Measurements from ENCODE around the gene LAMTOR3. TPM values are rescaled to one million over a fixed set of nuclear protein-coding genes. Genes with fewer than 3 reads are reported as not detected.

The LAMTOR3 gene
- polyA plus RNA-seq, 1 of the 3 experiments (the other 2 are of a cell fraction), result 20.8 TPM

- TF ChIP-seq IRF3 (IDR thresholded peaks at IDR 0.05; ENCODE audit: low read depth, low read length), result no peak
Observed at GRCh38 chr4:99893839-99894160, 427 bp downstream of the LAMTOR3 start (continued).

GRCh38 chr4:99893029-99893428 lies 1.2 kb downstream of the LAMTOR3 start:
- WGBS (ENCODE audit: low lambda C conversion rate), result 88% methylated on average over 8 of the region's 8 CpGs
- POLR2A ChIA-PET, result interaction anchor here (1.7 kb wide), 1 partner anchor 48 kb away, joined by 4 read pairs; no protein-coding TSS in a partner anchor
- H3K27ac ChIP-seq (ENCODE audit: low read depth in 2 of 2, low read length in 1 of 2), result no peak overlapping the region

More at GRCh38 chr4:99893029-99893428, 1.2 kb downstream of the LAMTOR3 start:
- Histone ChIP-seq H3K27me3 (ENCODE audit: insufficient read depth) (no peaks in the 10 kb centered on the region), H4K20me1 (ENCODE audit: insufficient read depth) (no peaks in the 10 kb centered on the region), H3K4me1 (ENCODE audit: control insufficient read depth in 1 of 2, insufficient read depth in 2 of 2, low read depth in 1 of 2, low read length in 1 of 2) (no peaks in the 10 kb centered on the region; a peak in 2 of 4 replicates), H3K9me3 (no peaks in the 10 kb centered on the region), H2AFZ (ENCODE audit: low read depth) (peak overlapping the region; percentile 93; the same call in 1 of the 2 replicates), H3K9ac (peak overlapping the region; percentile 89), H3F3A (replicated peaks; ENCODE audit: insufficient read depth) (peaks cover 20% of the 10 kb centered on the region), H3K79me2 (ENCODE audit: insufficient read depth) (peaks cover 60% of the 10 kb centered on the region), H3K4me2 (peak overlapping the region; percentile 92), H3K9me2 (no peaks in the 10 kb centered on the region), H3K36me3 (replicated peaks in 1 of 2; ENCODE audit: control insufficient read depth in 1 of 2, insufficient read depth in 2 of 2, low read length in 1 of 2) (peaks cover 26 to 36% of the 10 kb centered on the region in 2 experiments), H3K4me3 (ENCODE audit: low read depth in 2 of 2, low read length in 1 of 2) (peak overlapping the region; percentile 95 to 98; a peak in 3 of 4 replicates)
- no peak for DNase-seq
- TF ChIP-seq JUND (IDR thresholded peaks at IDR 0.05) (no peak), RFX5 (IDR thresholded peaks at IDR 0.05; ENCODE audit: low read length) (no peak), EZH2phosphoT487 (IDR thresholded peaks at IDR 0.05; ENCODE audit: borderline replicate concordance, low read depth) (no peak), MEF2A (IDR thresholded peaks at IDR 0.05; ENCODE audit: borderline replicate concordance, low read depth) (no peak), GATA2 (CRISPR knock-in tag; IDR thresholded peaks at IDR 0.05) (no peak), NFIC (IDR thresholded peaks at IDR 0.05; ENCODE audit: borderline replicate concordance) (no peak), YY1 (IDR thresholded peaks at IDR 0.05; ENCODE audit: low read depth) (no peak), PBX3 (IDR thresholded peaks at IDR 0.05) (no peak), RCOR1 (IDR thresholded peaks at IDR 0.05; ENCODE audit: low read length) (no peak), TAF1 (IDR thresholded peaks at IDR 0.05; ENCODE audit: borderline replicate concordance, low read depth, low read length) (no peak), IRF3 (IDR thresholded peaks at IDR 0.05; ENCODE audit: low read depth, low read length) (no peak), EP300 (IDR thresholded peaks at IDR 0.05; ENCODE audit: borderline replicate concordance in 1 of 2, low read depth in 1 of 2, low read length in 1 of 2) (no peak), RXRA (IDR thresholded peaks at IDR 0.05; ENCODE audit: borderline replicate concordance, low read depth) (no peak), RAD21 (IDR thresholded peaks at IDR 0.05; ENCODE audit: low read length) (no peak)
- TF ChIP-seq, protein P1, sequence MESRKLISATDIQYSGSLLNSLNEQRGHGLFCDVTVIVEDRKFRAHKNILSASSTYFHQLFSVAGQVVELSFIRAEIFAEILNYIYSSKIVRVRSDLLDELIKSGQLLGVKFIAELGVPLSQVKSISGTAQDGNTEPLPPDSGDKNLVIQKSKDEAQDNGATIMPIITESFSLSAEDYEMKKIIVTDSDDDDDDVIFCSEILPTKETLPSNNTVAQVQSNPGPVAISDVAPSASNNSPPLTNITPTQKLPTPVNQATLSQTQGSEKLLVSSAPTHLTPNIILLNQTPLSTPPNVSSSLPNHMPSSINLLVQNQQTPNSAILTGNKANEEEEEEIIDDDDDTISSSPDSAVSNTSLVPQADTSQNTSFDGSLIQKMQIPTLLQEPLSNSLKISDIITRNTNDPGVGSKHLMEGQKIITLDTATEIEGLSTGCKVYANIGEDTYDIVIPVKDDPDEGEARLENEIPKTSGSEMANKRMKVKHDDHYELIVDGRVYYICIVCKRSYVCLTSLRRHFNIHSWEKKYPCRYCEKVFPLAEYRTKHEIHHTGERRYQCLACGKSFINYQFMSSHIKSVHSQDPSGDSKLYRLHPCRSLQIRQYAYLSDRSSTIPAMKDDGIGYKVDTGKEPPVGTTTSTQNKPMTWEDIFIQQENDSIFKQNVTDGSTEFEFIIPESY (IDR thresholded peaks at IDR 0.05; ENCODE audit: borderline replicate concordance, low read depth), result no peak
- TF ChIP-seq, protein P2, sequence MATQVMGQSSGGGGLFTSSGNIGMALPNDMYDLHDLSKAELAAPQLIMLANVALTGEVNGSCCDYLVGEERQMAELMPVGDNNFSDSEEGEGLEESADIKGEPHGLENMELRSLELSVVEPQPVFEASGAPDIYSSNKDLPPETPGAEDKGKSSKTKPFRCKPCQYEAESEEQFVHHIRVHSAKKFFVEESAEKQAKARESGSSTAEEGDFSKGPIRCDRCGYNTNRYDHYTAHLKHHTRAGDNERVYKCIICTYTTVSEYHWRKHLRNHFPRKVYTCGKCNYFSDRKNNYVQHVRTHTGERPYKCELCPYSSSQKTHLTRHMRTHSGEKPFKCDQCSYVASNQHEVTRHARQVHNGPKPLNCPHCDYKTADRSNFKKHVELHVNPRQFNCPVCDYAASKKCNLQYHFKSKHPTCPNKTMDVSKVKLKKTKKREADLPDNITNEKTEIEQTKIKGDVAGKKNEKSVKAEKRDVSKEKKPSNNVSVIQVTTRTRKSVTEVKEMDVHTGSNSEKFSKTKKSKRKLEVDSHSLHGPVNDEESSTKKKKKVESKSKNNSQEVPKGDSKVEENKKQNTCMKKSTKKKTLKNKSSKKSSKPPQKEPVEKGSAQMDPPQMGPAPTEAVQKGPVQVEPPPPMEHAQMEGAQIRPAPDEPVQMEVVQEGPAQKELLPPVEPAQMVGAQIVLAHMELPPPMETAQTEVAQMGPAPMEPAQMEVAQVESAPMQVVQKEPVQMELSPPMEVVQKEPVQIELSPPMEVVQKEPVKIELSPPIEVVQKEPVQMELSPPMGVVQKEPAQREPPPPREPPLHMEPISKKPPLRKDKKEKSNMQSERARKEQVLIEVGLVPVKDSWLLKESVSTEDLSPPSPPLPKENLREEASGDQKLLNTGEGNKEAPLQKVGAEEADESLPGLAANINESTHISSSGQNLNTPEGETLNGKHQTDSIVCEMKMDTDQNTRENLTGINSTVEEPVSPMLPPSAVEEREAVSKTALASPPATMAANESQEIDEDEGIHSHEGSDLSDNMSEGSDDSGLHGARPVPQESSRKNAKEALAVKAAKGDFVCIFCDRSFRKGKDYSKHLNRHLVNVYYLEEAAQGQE (IDR thresholded peaks at IDR 0.05; ENCODE audit: low read depth, low read length), result no peak
- CTCF ChIA-PET, result interaction anchor here (3.7 kb wide), 1 partner anchor 55 kb away, joined by 18 read pairs; the partner anchor contains the start of gene DNAJB14

All from SK-N-SH (cell line).